EH (cell line): ENCODE results near the gene ZNF675.
A peak's percentile ranks its signal among the peaks of the same experiment; 100 is the strongest.
"Not testable (repeated sequence)": the region's sequence is repeated elsewhere in the genome, so short reads cannot be mapped to it uniquely, and the experiment has no call there.

Experiments
- DNase-seq: peaks from one replicate; pipeline ENCODE4 v3.0.0-alpha.2; 2015; ENCODE audit warnings: low read depth

ZNF675 gene

DNA sequence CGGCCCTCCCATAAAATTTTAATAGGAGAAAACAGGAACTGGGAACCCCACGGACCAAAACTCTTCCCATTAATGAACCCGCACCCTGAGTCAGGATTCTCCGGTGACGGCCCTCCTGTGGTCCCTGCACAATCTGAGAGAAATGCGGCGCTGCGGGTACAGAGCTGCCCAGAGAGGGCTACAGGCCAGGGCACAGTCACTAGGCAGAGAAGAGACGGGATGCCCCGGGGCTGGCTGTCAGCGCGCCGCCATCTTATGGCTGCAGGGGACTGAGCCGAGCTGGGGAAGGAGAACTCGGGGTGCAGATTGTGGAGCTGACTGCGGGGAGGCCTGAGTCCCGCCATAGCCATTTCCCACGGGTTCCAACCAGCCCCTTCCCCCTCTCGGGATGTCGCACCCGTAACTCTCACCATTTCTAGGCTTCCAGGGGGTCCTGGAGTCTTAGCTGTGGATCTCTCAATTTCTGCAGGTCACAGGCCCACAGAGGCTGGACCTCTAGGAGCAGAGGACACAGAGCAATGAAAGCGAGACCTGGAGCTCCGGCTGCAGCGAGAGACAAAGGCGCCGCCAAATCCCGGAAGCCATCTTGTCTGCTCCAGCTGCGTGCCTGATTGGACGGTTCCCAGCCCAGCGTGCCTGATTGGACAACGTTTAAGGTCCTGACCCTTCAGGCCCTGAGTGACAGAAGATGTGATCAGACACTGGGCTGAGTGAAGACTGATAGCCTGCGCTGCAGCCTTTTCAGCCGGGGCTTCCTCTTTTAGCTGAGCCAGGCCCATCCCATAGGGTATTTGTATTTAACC is at the start of gene ZNF675:
Gene ZNF675, minus strand, starts transcription at position 592 of the 803 bp plus-strand sequence. Its CDS starts 179 bp downstream, at position 413.
- peak; percentile 95 for DNase-seq

DNA sequence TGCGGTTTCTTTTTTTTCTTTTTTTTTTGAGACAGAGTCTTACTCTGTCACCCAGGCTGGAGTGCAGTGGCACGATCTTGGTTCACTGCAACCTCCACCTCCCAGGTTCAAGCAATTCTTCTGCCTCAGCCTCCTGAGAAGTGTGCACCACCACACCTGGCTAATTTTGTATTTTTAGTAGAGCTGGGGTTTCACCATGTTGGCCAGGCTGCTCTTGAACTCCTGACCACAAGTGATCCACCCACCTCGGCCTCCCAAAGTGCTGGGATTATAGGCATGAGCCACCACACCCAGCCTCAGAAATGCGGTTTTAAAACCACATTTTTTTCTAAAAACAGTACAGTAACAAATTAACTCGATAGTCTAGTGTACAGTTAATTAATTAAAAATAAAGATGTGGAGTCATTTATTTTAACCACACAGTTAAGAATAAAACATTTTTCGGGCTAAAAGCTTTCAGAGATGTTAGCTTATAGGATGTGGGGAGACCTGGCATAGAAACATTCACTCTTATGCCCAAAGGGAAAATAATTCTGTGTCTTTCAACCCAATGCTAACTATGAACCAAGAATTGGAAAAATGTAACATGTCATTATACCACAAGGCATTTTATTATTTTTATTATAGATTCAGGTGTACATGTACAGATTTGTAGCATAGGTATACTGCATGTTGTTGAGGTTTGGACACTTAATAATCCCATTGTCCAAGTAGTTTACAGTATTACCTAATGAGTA is 43.9 kb upstream of the ZNF675 start:
- DNase-seq: not testable (repeated sequence)

DNA sequence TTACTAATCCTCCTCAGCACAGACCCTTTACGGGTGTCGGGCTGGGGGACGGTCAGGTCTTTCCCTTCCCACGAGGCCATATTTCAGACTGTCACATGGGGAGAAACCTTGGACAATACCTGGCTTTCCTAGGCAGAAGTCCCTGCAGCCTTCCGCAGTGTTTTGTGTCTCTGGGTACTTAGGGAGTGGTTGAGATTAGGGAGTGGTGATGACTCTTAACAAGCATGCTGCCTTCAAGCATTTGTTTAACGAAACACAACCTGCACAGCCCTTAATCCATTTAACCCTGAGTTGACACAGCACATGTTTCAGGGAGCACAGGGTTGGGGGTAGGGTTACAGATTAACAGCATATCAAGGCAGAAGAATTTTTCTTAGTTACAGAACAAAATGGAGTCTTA is 37.1 kb upstream of the ZNF675 start:
- DNase-seq: not testable (repeated sequence)

- no peak for DNase-seq
Observed at GRCh38 chr19:23718802-23719201, 31.8 kb upstream of the ZNF675 start.

DNA sequence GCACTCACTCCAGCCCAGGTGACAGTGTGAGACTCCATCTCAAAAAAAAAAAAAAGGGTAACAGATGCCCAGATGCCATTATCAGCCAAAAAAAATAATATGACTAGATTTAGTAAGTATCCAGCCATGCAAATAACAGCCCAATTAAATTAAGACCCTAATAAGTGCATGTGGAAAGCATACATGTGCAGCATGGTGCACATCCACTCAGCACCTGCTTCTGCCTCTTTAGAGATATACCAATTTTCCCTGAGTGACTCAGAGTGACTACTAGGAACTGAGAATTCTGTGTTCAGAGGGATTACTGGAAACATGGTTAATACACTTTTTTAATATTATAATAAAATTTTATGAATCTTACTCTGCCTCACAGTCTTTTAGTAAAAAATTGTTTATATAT is 29.8 kb upstream of the ZNF675 start:
- no peak for DNase-seq

DNA sequence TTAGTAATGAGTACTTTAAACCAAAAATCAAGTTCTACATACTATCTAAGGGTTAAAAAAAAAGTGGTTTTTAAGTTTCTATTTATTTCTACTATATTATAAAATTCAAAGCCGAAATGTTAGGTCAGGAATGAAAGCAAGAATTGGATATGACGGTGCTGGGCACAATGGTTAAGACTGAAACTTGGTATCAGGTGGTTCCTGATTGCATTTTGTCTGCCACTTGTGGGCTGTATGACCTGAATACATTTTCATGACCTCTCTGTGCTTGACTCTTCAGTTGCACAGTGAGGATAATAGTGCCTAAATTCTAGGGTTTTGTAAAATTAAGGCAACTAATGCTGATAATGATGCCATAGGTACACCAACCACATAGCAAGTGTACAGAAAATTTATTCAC is 22.3 kb upstream of the ZNF675 start:
- DNase-seq: no peak

- no peak for DNase-seq
Observed at GRCh38 chr19:23706657-23707056, 19.6 kb upstream of the ZNF675 start.

DNA sequence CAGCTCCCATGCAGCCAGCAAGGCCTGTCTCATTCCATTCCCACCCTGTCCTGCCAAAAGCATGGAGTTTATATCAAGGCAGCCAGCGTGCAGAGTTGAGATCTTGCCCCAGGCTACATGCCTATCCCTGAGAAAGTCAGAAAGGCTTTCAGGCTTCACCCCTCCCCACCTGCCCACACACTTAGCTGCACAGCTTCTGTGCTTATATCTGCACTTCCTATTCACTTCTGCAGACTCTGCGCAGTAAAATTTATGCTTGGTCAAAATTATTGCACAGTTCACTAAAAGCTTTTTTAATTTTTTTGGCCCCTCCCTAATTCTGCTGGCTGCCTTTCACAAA is 12.5 kb upstream of the ZNF675 start:
- peak; percentile 41 for DNase-seq

DNA sequence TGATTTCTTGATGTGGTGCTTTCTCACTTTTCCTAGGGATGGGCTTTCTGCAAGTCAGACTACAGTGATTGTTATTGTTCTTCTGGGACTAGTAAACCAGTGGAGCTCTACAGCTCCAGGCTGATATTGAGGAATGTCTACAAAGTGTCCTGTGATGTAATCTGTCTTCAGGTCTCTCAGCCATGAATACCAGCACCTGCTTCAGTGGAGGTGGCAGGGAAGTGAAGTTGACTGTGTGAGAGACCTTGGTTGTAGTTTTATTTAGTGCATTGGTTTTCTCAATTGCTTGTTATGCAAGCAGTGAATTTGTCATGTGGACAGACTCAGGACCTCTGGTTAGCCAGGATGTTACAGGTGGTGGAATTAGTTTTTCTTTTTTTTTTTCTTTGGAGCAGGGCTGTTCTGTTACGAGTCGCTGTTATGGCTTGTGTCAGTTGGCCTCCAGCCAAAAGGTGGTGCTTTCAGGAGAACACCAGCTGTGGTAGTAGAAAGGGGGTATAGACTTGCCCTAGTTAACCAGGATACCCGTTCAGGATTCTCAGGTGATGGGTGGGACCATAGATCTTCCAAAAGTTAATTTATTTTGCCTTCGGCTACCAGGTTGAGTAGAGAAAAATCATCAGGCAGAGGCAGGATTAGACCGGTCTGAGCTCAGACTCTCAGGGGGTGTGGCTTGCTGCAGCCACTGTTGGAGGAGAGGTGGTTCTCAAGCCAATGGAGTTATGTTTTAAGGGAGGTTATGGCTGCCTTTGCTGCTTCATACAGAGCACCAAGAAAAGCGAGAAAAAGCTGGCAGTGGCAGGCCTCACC is 11.9 kb upstream of the ZNF675 start:
- DNase-seq: no peak

- DNase-seq: not testable (repeated sequence)
Observed at GRCh38 chr19:23692937-23693336, 5.9 kb upstream of the ZNF675 start.

GRCh38 chr19:23673132-23673531 is 13.9 kb downstream of the ZNF675 start:
- no peak for DNase-seq

- not testable (repeated sequence) for DNase-seq
Observed at GRCh38 chr19:23668606-23669005, 18.4 kb downstream of the ZNF675 start.

- DNase-seq: no peak
Observed at GRCh38 chr19:23665651-23666410, 21.2 kb downstream of the ZNF675 start.

- DNase-seq: peak; percentile 0
Observed at GRCh38 chr19:23649817-23650216, 37.2 kb downstream of the ZNF675 start.
